ENCODE data around the gene ZNF516. TPM values are rescaled to one million over a fixed set of nuclear protein-coding genes. Genes with fewer than 3 reads are reported as not detected.

Gene ZNF516
- polyA plus RNA-seq, 3 donors: 5.0 to 41.9 (median 8.6) TPM

DNA sequence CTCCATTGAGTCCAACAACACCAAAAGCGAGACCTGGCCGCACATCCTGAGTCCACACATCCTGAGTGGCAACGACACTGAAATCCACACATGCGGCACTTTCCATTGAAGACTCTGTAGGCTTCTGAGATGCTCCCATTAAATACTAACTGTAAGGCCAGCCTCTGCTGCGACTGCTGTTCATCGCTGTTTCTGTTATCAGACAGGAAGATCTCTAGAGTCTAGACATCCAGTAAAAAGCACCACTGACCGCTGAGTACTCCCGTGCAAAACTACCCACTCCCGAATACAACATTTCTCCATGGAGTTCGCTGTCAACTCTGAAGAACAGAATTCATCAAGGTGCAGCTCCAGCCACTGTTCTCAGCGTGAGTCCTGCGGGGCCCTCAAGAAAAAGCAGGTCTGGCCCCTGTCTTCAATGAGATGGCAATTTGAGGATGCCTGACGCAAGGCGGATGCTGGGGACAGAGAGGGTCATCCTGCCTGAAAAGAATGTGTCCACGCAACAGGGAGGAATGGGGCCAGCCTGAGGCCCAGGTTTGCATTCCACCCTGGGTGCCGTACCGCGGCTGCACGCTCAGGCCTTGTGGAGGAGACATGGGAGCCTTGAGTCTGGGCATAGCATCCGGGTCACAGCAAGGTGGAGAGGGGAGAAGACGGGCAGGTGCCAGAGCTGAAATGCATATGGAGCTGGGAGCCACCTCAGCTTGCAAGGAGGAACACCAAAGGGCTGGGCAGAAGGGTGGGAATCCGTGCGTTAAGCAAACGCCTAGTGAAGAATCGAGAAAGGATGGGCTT lies 61.9 kb downstream of the ZNF516 start:
- Histone ChIP-seq H3K9me3 (replicated peaks in 1 of 2; ENCODE audit: control insufficient read depth in 1 of 2, insufficient read depth in 1 of 2, low read length in 2 of 2) (no peaks in the 10 kb centered on the region), H4K20me1 (ENCODE audit: insufficient read depth, low read length) (peaks cover 100% of the 10 kb centered on the region), H3K4me3 (replicated peaks in 1 of 3; ENCODE audit: low read depth in 2 of 3, low read length in 3 of 3) (no peak overlapping the region), H3K9ac (ENCODE audit: insufficient read depth, low read length, poor library complexity, severe bottlenecking) (no peak overlapping the region), H3K36me3 (replicated peaks in 1 of 2; ENCODE audit: control insufficient read depth in 1 of 2, insufficient read depth in 2 of 2, low read length in 2 of 2) (peaks cover 52 to 92% of the 10 kb centered on the region in 2 donors), H3K79me2 (ENCODE audit: insufficient read depth, low read length) (peaks cover 100% of the 10 kb centered on the region), H3K4me1 (ENCODE audit: control insufficient read depth in 1 of 2, insufficient read depth in 2 of 2, low read length in 2 of 2) (no peaks in the 10 kb centered on the region), H3K4me2 (replicated peaks; ENCODE audit: extremely low read depth, low read length, poor library complexity, severe bottlenecking) (no peak overlapping the region), H3K27me3 (ENCODE audit: control insufficient read depth in 2 of 2, insufficient read depth in 2 of 2, low read length in 2 of 2) (no peaks in the 10 kb centered on the region), H3K27ac (ENCODE audit: low read depth in 1 of 2, low read length in 2 of 2) (peak overlapping the region in 1 of 2 donors; percentile 30), H2AFZ (ENCODE audit: insufficient read depth, low read depth, low read length, poor library complexity, severe bottlenecking) (no peak overlapping the region)
- peaks cover 0 to 1% (median 0%) of the 10 kb centered on the region in 7 donors for H3K9me3 Mint-ChIP-seq
- intact Hi-C loops (cut with micrococcal nuclease): no loop called here
- no peak for DNase-seq
- TF ChIP-seq CTCF (IDR thresholded peaks at IDR 0.05): no peak
- peaks cover 0 to 3% (median 0%) of the 10 kb centered on the region in 3 donors for H3K27me3 Mint-ChIP-seq (ENCODE audit: low read depth in 3 of 3)
- H3K4me3 Mint-ChIP-seq: no peak overlapping the region
- 97% methylated on average over 23 of the region's 25 CpGs for WGBS (ENCODE audit: insufficient coverage)
- peak overlapping the region in 4 of 7 donors; percentile 58 to 69 (median 62) for H3K27ac Mint-ChIP-seq
- peaks cover 35% of the 10 kb centered on the region for H3K4me1 Mint-ChIP-seq
- H3K36me3 Mint-ChIP-seq: peaks cover 58 to 81% of the 10 kb centered on the region in 2 donors

DNA sequence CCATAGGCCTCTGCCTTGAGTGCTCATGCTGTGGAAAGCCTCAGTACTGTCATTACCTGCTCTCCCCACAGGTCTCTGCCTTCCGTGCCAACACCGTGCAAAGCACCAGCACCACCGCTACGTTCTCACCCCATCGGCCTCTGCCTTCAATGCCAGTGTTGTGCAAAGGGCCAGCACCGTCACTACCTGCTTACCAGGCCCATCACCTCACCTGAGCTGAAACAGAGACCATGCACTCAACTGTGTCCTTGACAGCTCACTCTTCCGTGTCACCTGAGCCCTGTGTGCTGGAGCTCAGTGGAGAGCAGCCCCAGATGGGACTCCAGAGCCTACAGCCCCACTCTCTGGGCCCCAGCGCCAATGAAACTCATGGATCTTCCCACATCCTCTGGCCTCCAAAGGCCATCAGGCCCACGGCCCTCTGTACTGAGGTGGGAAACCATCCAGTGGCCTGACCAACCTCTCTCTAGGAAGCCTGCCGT lies 62.7 kb downstream of the ZNF516 start:
- H3K9me3 ChIP-seq (replicated peaks in 1 of 2; ENCODE audit: control insufficient read depth in 1 of 2, insufficient read depth in 1 of 2, low read length in 2 of 2): no peaks in the 10 kb centered on the region
- H3K9ac ChIP-seq (ENCODE audit: insufficient read depth, low read length, poor library complexity, severe bottlenecking): no peak overlapping the region
- WGBS (ENCODE audit: insufficient coverage): 98% methylated on average over 9 of the region's 10 CpGs
- H3K36me3 ChIP-seq (replicated peaks in 1 of 2; ENCODE audit: control insufficient read depth in 1 of 2, insufficient read depth in 2 of 2, low read length in 2 of 2): peaks cover 43 to 84% of the 10 kb centered on the region in 2 donors
- no peak for DNase-seq
- no peak overlapping the region for H3K4me2 ChIP-seq (replicated peaks; ENCODE audit: extremely low read depth, low read length, poor library complexity, severe bottlenecking)
- H3K27ac ChIP-seq (ENCODE audit: low read depth in 1 of 2, low read length in 2 of 2): peak overlapping the region in 1 of 2 donors; percentile 30
- H3K27me3 Mint-ChIP-seq (ENCODE audit: low read depth in 3 of 3): peaks cover 0 to 3% (median 0%) of the 10 kb centered on the region in 3 donors
- H3K4me3 Mint-ChIP-seq: no peak overlapping the region
- H3K4me1 Mint-ChIP-seq: peaks cover 37% of the 10 kb centered on the region
- TF ChIP-seq CTCF (IDR thresholded peaks at IDR 0.05): no peak
- peaks cover 100% of the 10 kb centered on the region for H3K79me2 ChIP-seq (ENCODE audit: insufficient read depth, low read length)
- H2AFZ ChIP-seq (ENCODE audit: insufficient read depth, low read depth, low read length, poor library complexity, severe bottlenecking): no peak overlapping the region
- H4K20me1 ChIP-seq (ENCODE audit: insufficient read depth, low read length): peaks cover 100% of the 10 kb centered on the region
- H3K27ac Mint-ChIP-seq: peak overlapping the region in 5 of 7 donors; percentile 5 to 64 (median 37)
- H3K4me1 ChIP-seq (ENCODE audit: control insufficient read depth in 1 of 2, insufficient read depth in 2 of 2, low read length in 2 of 2): no peaks in the 10 kb centered on the region
- H3K36me3 Mint-ChIP-seq: peaks cover 50 to 72% of the 10 kb centered on the region in 2 donors
- no peak overlapping the region for H3K4me3 ChIP-seq (replicated peaks in 1 of 3; ENCODE audit: low read depth in 2 of 3, low read length in 3 of 3)
- intact Hi-C loops (cut with micrococcal nuclease): no loop called here
- no peaks in the 10 kb centered on the region for H3K27me3 ChIP-seq (ENCODE audit: control insufficient read depth in 2 of 2, insufficient read depth in 2 of 2, low read length in 2 of 2)
- peaks cover 0 to 1% (median 0%) of the 10 kb centered on the region in 7 donors for H3K9me3 Mint-ChIP-seq
